GM19023 (cell line): ENCODE data around the gene KIT.

Experiments used
- ATAC-seq: cut with Tn5 transposase; IDR thresholded peaks from one replicate; pipeline ENCODE4 v1.9.1; 2021; ENCODE audit warnings: mild to moderate bottlenecking, moderate library complexity; ENCODE audit not compliant: unreplicated experiment

The KIT gene

DNA sequence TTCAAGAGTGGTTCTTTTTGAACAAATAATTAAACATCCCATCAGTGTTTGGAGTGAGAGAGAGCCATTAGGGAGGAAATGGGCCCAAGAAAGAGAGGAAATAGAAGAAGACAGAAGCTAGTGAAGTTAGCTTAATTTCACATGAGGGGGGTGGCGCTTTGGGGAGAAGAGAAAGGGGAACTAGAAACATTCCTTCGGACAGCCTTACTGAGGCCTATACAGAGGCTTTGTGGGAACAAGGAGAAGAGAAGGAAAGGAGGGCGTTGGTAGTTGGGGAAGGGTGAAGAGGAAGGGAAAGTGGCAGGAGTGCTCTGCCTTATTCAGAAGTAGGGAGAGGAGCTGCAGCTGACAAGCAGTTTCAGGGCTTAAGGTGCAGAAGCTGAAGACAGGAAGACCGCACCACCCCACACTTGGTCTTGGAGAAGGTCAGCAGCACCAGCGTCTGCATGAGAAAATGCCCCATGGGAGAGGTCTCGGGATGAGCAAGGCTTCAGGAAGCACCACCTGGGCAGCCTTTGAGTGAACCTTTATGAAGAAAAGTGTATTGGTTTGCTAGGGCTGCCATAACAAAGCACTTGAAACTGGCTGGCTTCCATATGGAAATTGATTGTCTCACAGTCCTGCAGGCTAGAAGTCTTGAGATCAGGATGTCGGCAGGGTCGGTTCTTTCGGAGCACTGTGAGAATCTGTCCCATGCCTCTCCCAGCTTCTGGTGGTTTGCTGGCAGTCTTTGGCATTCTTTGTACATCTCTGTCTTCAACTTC lies 85.1 kb downstream of the KIT start:
- no peak for ATAC-seq

DNA sequence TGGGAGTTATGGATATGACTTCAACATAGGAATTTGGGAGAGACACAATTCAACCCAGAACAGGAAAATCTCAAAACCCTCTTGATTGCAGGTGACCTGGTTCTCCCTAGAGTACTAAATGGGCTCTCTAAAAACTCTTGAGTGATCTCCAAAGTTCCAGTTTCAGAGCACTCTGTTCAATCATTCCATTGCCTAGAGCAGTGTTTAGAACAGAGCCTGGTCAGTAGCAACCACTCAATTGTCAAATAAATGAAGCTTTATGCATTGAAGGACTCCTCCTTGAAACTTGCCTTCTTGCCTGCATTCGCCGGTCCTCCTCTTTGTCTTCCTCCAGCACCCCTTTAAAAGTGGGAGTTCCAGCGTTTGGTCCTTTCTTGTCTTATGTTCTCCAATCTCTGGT lies 85.8 kb downstream of the KIT start:
- no peak for ATAC-seq

DNA sequence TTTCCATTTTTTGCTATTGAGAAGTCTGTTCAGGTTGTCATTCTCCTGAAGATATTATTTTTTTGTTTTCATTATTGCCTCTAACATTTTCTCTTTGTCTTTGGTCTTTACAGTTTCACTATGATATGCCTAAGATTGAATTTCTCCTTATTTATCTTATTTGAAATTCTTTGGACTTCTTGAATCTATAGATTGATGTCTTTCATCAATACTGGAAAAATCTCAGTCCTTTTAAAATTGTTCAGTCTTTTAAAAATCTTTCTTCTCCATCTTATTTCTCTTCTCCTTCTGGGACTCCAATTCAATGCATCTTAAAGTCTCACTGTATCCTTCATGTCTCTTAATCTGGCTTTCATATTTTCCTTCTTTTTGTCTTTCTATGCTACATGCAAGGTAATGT lies 86.7 kb downstream of the KIT start:
- ATAC-seq = no peak

DNA sequence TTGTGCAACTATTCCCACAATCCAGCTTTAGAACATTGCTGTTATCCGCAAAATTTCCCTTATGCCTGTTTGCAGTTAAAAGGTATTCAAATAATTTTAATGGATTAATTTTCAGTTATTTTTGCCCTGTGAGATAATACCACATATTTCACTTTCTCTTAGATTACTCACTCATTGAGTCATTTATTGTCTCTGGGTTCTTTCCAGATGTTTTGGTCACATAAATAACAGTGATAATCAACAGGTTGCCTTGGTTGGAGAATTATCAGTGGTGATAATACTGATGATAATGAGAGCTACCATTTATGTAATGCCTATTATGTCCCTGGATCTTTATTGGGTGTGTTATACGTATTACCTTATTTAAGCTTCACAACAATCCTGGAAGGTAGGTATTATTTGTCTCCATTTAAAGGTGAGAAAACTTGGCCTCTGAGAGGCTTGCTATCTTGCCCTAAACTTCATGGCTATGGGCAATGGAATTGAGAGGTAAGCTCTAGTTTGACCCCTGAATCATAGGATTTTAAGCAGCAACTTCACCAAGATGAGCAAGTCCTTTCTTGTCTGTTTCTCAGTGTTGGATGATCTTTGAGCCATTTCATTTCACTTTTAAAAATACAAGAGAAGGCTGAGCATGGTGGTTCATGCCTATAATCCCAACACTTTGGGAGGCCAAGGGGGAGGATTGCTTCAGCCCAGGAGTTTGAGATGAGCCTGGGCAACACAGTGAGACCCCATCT lies 87.4 kb downstream of the KIT start:
- ATAC-seq = no peak

DNA sequence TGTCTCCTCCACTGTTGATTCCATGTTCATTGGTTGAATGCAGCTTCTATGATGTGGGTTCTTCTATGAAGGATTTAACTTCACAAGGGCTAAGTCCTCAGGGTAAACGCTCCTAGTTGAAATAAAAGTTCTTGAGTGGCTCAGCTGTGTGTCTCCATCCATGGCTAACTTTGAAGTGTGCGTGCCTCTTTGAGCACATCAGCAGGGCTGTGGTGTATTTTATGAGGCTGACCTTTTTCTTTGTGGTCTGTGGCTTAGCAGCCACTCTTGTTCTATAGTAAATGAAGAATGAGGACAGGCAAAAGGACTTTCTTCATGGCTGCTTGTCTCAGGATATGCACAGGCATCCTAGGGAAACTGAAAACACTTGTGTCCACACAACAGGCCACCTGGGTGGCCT lies 88.5 kb downstream of the KIT start:
- peak; percentile 73 for ATAC-seq

DNA sequence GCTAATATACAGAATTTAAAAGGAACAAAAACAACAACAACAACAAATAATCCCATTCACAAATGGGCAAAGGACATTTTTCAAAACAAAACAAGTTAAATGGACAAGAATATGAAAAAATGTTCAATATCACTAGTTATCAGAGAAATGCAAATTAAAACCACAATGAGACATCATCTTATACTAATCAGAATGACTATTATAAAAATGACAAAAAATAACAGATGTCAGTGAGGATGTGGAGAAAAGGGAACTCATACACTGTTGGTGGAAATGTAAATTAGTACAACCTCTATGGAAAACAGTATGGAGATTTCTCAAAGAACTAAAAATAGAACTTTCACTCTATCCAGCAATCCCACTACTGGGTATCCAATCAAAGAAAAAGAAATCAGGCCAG lies 92.6 kb downstream of the KIT start:
- no peak for ATAC-seq

DNA sequence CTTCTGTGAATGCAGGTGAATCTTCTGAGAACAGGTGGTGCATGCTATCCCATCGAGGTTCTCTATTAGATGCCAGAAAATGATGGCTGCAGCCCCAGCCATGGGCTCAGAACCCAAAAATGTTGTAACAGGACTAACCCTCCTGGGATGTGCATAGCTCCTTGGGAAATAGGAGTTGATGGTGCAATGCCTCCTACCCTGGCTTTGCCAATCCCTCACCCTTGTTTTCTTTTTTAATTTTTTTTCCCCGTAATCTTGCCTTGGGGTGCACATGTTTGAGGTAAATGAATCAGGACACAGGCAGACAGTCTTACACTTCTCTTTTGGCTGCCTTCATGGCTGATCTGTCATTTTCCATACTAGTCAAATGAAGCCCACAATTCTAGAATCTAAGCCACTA lies 96.6 kb downstream of the KIT start:
- no peak for ATAC-seq

DNA sequence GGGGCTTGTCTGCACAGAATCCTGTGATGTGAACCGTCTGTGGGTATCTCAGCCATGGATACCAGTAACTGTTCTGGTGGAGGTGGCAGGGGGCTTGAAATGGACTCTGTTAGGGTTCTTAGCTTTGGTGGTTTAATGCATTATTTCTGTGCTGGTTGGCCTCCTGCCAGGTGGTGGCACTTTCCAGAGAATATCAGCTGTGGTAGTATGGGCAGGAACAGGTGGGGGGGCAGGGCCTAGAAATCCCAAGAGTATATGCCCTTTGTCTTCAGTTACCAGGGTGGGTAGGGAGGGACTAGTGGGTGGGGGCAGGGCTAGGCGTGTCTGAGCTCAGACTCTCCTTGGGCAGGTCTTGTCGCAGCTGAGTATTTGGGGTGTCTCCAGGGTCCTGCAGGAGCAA lies 106.7 kb downstream of the KIT start:
- no peak for ATAC-seq

DNA sequence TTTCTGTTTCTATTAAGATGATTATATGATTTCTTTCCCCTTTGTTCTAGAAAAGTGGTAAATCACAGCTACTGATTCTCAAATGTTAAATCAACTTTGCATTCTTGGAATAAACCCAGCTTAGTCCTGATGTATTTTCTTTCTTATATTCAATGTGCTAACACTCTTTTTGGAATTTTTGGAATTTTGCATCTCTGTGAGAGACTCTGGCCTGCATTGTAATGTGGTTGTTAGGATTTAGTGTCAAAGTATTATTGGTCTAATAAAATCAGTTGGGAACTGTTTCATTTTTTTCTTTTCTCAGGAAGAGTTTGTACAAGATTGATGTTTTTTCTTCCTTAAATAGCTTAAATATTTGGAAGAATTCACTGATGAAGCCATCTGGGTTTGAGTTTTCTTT lies 109.6 kb downstream of the KIT start:
- ATAC-seq = no peak

DNA sequence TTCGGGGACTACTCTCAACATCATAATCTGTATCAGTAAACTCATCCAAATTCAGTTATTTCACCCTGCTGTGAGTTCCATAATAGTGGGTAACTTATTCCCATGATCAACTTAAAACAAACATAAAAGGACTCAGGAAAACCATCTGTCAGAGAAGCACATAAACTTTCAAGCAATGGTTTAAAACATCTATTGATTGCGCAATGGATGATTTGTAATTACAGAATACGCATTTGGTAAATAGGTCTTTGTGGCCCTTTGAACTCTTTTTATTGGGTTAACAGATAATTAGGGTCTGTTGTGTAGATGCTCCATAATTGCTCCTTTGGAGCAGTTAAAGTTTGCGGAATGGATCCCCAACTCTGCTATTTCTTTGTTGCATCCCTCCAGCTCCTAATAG lies 115.3 kb downstream of the KIT start:
- ATAC-seq = no peak

DNA sequence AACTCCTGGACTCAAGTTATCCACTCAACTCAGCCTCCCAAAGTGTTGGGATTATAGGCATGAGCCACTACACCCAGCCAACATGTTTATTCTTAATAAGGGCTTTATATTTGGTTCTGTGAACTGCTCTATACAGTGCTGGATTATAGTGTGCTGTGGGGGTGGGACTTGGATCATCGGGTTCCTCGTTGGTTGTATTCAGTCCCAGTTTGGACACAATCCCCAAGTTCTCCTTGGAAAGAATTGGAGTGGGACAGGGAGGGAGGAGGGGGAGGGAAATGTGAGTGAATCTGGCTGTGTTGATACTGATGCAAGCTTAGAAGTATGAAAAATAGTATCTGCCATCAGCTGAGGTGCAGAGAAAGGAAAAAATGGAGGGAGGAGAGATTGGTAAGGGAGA lies 121.3 kb downstream of the KIT start:
- ATAC-seq = no peak

DNA sequence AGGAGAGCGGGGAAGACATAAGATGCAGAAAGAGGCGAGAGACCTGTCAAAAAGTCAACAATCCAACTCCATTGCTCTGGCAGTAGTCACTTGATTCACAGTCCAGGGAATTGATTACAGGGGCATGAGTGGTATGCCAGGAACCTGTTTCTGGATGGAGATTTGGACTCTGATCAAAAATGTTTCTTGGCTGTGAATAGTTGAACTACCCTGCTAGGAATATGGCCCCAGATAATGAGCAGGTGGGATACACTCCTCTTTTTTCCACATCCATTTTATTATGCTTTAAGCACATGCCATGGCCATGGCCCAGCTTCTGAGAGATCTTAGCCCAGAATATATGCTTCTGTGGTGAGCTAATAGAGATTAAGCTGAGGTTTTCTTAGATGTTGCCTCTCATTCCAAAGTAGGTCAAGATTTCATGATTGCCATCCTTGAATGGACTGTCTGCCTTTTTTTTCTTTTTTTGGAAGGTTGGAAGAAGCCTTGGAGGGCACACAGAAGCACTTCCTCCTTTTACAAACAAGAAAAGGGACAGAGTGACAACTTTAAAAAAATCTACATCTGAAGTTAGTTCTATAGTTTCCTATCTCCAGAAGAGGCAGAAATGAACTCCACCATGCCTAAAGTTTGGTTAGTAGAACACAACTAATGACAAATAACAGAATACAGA lies 121.9 kb downstream of the KIT start:
- no peak for ATAC-seq

DNA sequence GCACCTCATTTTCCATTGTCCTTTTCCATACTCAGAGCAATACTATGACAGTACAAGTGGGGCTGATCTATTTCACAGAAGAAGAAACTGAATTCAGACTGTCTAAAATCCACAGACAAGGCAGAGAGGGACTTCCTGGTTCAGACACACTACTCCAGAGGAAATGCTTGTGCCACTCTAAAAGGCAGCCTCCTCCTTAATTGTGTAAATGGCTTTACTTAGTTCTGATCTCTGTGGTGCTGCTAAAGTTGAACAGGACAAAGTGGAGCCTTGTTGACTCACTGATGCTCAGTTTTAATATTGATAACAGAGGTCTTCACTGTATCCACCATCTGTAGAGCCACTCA lies 122.4 kb downstream of the KIT start:
- ATAC-seq = no peak

DNA sequence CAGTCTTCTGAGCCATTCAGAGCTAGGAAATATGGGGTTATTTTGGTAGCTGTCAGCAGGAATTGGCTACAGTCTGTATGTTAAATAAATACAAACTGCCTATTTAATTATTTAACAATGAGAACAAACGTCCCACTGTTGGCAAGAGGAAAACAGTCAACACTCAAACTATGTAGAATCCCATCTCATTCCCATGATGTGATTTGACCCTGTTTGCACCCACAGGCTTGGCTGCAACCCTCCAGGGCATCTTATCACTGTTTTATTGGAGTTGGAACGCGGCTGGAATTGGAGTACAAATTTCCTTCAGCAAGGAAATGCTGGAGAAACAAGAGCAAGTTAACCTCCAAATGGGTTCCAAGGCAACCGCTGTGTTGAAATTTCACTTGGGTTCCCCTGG lies 124.0 kb downstream of the KIT start:
- ATAC-seq = no peak

DNA sequence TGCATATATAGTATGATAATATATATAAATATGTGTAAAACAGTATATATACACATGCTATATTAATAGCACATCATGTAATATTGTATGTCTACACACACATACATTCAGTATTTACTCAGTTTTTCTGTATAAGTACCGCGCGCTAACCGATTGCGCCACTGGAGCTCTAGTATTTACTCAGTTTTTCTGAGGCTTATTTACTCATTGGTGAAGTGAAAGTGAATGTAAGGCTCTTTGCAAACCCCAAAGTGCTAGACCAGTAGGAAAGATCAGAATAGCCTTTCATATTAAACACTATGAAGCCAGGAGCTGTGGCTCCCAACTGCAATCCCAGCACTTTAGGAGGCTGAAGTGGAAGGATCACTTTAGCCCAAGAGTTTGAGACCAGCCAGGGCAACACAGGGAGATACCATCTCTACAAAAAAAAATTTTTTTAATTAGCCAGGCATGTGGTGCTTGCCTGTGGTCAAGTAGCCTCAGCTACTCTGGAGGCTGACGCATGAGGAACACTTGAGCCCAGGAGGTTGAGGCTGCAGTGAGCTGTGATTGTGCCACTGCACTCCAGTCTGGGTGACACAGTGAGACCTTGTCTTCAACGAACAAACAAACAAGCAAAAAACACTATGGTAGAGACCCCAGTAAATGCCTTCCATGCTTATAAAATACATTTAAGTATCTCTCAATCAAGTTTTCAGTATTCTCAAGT lies 125.8 kb downstream of the KIT start:
- ATAC-seq = no peak

DNA sequence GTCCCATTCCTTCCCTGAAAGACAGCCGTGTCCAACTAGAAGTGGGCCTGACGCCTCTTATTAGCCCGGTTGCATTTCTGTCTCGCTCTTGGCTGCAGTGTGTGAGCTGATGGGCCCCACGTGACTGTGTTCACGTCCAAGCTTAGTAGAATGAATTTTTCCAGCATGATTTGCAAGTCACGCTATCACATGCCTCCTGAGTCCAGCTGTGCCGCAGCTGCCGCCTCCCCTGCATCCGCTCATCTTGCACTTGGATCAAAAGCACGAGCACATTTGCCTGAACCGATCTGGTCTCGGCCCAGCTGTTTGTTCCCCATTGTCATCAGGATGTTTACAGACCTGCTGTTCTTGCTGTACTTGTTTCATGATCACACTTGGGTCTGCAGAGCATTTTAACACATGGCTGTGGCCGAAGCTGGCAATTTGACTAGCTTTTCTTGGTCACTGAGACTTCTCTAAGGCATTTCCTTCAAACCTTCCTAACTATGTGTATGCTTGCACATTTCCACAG lies 126.5 kb downstream of the KIT start:
- no peak for ATAC-seq
